K562 (cell line): Measurements from ENCODE around the gene FOXJ3. TPM values are rescaled to one million over a fixed set of nuclear protein-coding genes. Genes with fewer than 3 reads are reported as not detected.

Experiments
- CLOCK ChIP-seq: fragments of 250-450 bp; sonication (Bioruptor Pico); IDR thresholded peaks from 2 replicates; pipeline ENCODE4 v1.4.0; 2020; ENCODE audit warnings: mild to moderate bottlenecking, moderate library complexity, borderline replicate concordance
- DACH1 ChIP-seq: fragments of 450-650 bp; IDR thresholded peaks from 2 replicates; pipeline ENCODE4 v1.6.1; 2018; ENCODE audit not compliant: partially characterized antibody
- E2F4 ChIP-seq: sonication (generic); formaldehyde crosslinking; IDR thresholded peaks from 2 replicates; pipeline ENCODE4 v1.8.0; 2022; ENCODE audit warnings: mild to moderate bottlenecking, low read depth, missing genetic modification reagents
- EP400 ChIP-seq: fragments of 450-650 bp; IDR thresholded peaks from 2 replicates; pipeline ENCODE4 v1.6.1; 2017; ENCODE audit warnings: antibody characterized with exemption, mild to moderate bottlenecking, moderate library complexity
- ESRRB ChIP-seq: fragments of 250-450 bp; sonication (Bioruptor Pico); IDR thresholded peaks from 2 replicates; pipeline ENCODE4 v1.5.0; 2020; ENCODE audit warnings: mild to moderate bottlenecking, moderate library complexity, borderline replicate concordance
- FOXK2 ChIP-seq, 2 experiments: fragments of 450-650 bp; IDR thresholded peaks in 1 of 2; conservative IDR thresholded peaks in 1 of 2; 2 replicates each; pipeline ENCODE4 v1.6.1; 2016; ENCODE audit warnings: low read depth in 2 of 2, mild to moderate bottlenecking in 1 of 2
- JUNB ChIP-seq: fragments of 450-650 bp; formaldehyde crosslinking; conservative IDR thresholded peaks from 2 replicates; pipeline ENCODE4 v1.4.0; 2020; ENCODE audit warnings: mild to moderate bottlenecking
- MLLT1 ChIP-seq, 2 experiments: fragments of 450-650 bp; IDR thresholded peaks; 2 replicates each; pipeline ENCODE4 v1.6.1; 2016
- NR2C1 ChIP-seq, 2 experiments: fragments of 450-650 bp; IDR thresholded peaks; 2 replicates each; pipeline ENCODE4 v1.6.1; 2017; ENCODE audit warnings: mild to moderate bottlenecking in 2 of 2, antibody characterized with exemption in 1 of 2, inconsistent platforms in 1 of 2, missing compliant biosample characterization in 1 of 2, missing genetic modification characterization in 1 of 2
- POLR2AphosphoS2 ChIP-seq: IDR thresholded peaks from 2 replicates; pipeline ENCODE4 v1.6.1; 2012; ENCODE audit warnings: low read length, improper control_type of control experiment
- RAD51 ChIP-seq: fragments of 450-650 bp; IDR thresholded peaks from 2 replicates; pipeline ENCODE4 v1.7.1; 2016; ENCODE audit warnings: low read depth, mild to moderate bottlenecking, borderline replicate concordance
- SNRNP70 ChIP-seq: fragments of 200-400 bp; formaldehyde crosslinking; optimal IDR thresholded peaks from 2 replicates; pipeline ENCODE3; 2017; ENCODE audit warnings: low read depth, low read length
- ZBED1 ChIP-seq: IDR thresholded peaks from 2 replicates; pipeline ENCODE4 v1.6.1; 2014
- ZEB2 ChIP-seq: fragments of 450-650 bp; IDR thresholded peaks from 2 replicates; pipeline ENCODE4 v1.6.1; 2016
- ZNF140 ChIP-seq: fragments of 250-450 bp; sonication (Bioruptor Pico); IDR thresholded peaks from 2 replicates; pipeline ENCODE4 v1.8.0; 2021; ENCODE audit warnings: moderate library complexity, mild to moderate bottlenecking, inconsistent platforms
- polyA plus RNA-seq, 8 experiments: library from polyadenylated mRNA; depleted of rRNA in 4 of 8; stranded (reverse) in 5 of 8; unstranded in 3 of 8; fragments of >200 nt; fragmentation: Nextera tagmentation in 2 of 8; fragmentation: Illumina TruSeq in 1 of 8; extraction: Ambion mirVana in 2 of 8; extraction: Trizol in 1 of 8; gene quantifications; 2 replicates each; pipeline versions ENCODE4 v1.2.1 to v1.2.3, GENCODE V29; 2011 to 2014; ENCODE audit warnings: inconsistent platforms in 1 of 8, missing spikeins in 1 of 8
- total RNA-seq, 7 experiments: library from RNA; depleted of rRNA in 6 of 7; stranded (reverse); fragments of >200 nt in 6 of 7; fragmentation: Illumina TruSeq in 2 of 7; extraction: Trizol in 2 of 7; gene quantifications; 2 replicates each; pipeline versions ENCODE4 v1.2.1 to v1.2.3, GENCODE V29; 2011 to 2021; ENCODE audit warnings: low replicate concordance in 1 of 7
- TF ChIP-seq, protein P1 (sequence below): sonication (generic); formaldehyde crosslinking; IDR thresholded peaks from 2 replicates; pipeline ENCODE4 v1.9.0; 2022; ENCODE audit warnings: mild to moderate bottlenecking, missing genetic modification reagents
- TF ChIP-seq, protein P2 (sequence below), 2 experiments: fragments of 150-350 bp in 1 of 2; IDR thresholded peaks; 2 replicates each; pipeline ENCODE4 v1.6.1; 2012 to 2016; ENCODE audit warnings: low read depth in 2 of 2, low read length in 2 of 2, mild to moderate bottlenecking in 1 of 2, moderate library complexity in 1 of 2
- TF ChIP-seq, protein P3 (sequence below): fragments of 250-450 bp; sonication (Bioruptor Pico); IDR thresholded peaks from 2 replicates; pipeline ENCODE4 v1.9.0; 2021; ENCODE audit warnings: mild to moderate bottlenecking

The FOXJ3 gene
- total and polyA plus RNA-seq, 9 of the 15 experiments (the other 6 are each of a cell fraction or from before 2014, with no cell fraction given), result 8.7 to 35.3 (median 23.4) TPM

GRCh38 chr1:42334240-42335049, 590 bp downstream of the FOXJ3 start (continued):
- no peak for TF ChIP-seq E2F4
- TF ChIP-seq RAD51, result peak; percentile 32; the same call in 1 of the 2 replicates
- TF ChIP-seq EP400, result peak; percentile 77
- TF ChIP-seq ESRRB (CRISPR knock-in tag), result no peak
- peak; percentile 14; the same call in 1 of the 2 replicates for TF ChIP-seq NR2C1 (IDR thresholded peaks at IDR 0.05)
- TF ChIP-seq NR2C1 (tag; IDR thresholded peaks at IDR 0.05), result peak; percentile 18; the same call in 1 of the 2 replicates
- no peak for TF ChIP-seq ZNF140 (CRISPR knock-in tag)
- TF ChIP-seq, protein P1, sequence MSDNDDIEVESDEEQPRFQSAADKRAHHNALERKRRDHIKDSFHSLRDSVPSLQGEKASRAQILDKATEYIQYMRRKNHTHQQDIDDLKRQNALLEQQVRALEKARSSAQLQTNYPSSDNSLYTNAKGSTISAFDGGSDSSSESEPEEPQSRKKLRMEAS (CRISPR knock-in tag), result peak; percentile 86
- TF ChIP-seq MLLT1 (IDR thresholded peaks at IDR 0.05), result no peak
- no peak for TF ChIP-seq ZBED1
- no peak for TF ChIP-seq JUNB (CRISPR knock-in tag)
- TF ChIP-seq FOXK2 (conservative IDR thresholded peaks at IDR 0.05 in 1 of 2, IDR thresholded peaks at IDR 0.05 in 1 of 2; ENCODE audit: low read depth in 2 of 2), result peak; percentile 85 to 88
- TF ChIP-seq SNRNP70, result no peak
- TF ChIP-seq ZEB2, result no peak
- no peak for TF ChIP-seq CLOCK (CRISPR knock-in tag)
- TF ChIP-seq, protein P2, sequence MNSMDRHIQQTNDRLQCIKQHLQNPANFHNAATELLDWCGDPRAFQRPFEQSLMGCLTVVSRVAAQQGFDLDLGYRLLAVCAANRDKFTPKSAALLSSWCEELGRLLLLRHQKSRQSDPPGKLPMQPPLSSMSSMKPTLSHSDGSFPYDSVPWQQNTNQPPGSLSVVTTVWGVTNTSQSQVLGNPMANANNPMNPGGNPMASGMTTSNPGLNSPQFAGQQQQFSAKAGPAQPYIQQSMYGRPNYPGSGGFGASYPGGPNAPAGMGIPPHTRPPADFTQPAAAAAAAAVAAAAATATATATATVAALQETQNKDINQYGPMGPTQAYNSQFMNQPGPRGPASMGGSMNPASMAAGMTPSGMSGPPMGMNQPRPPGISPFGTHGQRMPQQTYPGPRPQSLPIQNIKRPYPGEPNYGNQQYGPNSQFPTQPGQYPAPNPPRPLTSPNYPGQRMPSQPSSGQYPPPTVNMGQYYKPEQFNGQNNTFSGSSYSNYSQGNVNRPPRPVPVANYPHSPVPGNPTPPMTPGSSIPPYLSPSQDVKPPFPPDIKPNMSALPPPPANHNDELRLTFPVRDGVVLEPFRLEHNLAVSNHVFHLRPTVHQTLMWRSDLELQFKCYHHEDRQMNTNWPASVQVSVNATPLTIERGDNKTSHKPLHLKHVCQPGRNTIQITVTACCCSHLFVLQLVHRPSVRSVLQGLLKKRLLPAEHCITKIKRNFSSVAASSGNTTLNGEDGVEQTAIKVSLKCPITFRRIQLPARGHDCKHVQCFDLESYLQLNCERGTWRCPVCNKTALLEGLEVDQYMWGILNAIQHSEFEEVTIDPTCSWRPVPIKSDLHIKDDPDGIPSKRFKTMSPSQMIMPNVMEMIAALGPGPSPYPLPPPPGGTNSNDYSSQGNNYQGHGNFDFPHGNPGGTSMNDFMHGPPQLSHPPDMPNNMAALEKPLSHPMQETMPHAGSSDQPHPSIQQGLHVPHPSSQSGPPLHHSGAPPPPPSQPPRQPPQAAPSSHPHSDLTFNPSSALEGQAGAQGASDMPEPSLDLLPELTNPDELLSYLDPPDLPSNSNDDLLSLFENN (IDR thresholded peaks at IDR 0.05; ENCODE audit: low read depth in 2 of 2, low read length in 2 of 2), result no peak
- peak; percentile 34 for TF ChIP-seq DACH1
- TF ChIP-seq, protein P3, sequence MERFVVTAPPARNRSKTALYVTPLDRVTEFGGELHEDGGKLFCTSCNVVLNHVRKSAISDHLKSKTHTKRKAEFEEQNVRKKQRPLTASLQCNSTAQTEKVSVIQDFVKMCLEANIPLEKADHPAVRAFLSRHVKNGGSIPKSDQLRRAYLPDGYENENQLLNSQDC (CRISPR knock-in tag), result no peak
- TF ChIP-seq POLR2AphosphoS2, result no peak
